Dermis blood vessel endothelial cell (primary cell): ENCODE results near the gene NEDD4L. TPM values are rescaled to one million over a fixed set of nuclear protein-coding genes. Genes with fewer than 3 reads are reported as not detected.
"Not testable (repeated sequence)": the region's sequence is repeated elsewhere in the genome, so short reads cannot be mapped to it uniquely, and the experiment has no call there.

Experiments
- DNase-seq: peaks from one replicate; pipeline ENCODE4 v3.0.0; 2010
- total RNA-seq: library from RNA; depleted of rRNA; stranded (reverse); fragments of >200 nt; gene quantifications from 2 replicates; pipeline ENCODE4 v1.2.3, GENCODE V29; 2014

Gene NEDD4L
- total RNA-seq, 1 donor from 2014 or later = 15.1 TPM

DNA sequence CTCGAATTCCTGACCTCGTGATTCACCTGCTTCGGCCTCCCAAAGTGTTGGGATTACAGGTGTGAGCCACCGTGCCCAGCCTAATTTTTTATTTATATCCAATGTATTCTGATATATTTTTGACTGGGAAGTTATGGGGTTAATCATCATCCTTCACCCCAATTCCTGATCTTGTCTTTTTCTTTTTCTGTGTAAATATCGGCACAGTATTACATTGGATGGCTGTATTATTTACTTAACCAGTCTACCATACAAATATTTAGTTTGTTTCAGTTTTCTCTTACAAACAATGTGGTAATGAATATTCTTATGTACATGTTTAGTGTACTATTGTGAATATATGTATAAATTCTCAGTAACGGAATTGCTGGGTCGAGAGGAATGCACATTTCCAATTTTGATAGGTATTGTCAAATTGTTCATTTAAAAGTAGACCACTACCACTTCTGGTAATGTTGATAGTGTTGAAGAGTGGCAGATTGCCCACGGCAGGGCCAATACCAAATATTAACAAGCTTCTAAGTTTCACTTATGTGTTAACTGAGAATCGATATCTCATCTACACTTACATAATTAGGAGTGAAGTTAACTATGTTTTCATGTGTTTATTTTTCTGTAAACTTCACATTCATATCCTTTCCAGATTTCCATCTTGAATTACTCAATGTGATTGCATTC, 388.2 kb downstream of the NEDD4L start:
- no peak for DNase-seq

DNA sequence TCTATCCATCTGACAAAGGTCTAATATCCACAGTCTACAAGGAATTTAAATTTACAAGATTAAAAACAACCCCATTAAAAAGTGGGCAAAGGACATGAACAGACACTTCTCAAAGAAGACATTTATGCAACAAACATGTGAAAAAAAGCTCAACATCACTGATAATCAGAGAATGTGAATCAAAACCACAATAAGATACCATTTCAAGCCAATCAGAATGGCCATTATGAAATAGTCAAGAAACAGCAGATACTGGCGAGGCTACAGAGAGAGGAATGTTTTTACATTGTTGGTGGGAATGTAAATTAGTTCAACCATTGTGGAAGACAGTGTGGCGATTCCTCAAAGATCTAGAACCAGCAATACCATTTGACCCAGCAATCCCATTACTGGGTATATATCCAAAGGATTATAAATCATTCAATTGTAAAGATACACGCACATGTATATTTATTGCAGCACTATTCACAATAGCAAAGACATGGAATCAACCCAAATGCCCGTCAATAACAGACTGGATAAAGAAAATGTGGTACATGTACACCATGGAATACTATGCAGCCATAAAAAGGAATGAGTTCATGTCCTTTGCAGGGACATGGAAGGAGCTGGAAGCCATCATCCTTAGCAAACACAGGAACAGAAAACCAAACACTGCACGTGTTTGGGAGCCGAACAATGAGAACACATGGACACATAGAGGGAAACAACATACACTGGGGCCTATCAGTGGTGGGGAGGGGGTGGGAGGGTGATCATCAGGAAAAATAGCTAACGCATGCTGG, 391.4 kb downstream of the NEDD4L start:
- not testable (repeated sequence) for DNase-seq

- DNase-seq = peak; percentile 32
These were observed 394.3 kb downstream of the NEDD4L start for GRCh38 chr18:58438161-58438957.

GRCh38 chr18:58438958-58439300, 394.9 kb downstream of the NEDD4L start:
- DNase-seq = no peak

DNA sequence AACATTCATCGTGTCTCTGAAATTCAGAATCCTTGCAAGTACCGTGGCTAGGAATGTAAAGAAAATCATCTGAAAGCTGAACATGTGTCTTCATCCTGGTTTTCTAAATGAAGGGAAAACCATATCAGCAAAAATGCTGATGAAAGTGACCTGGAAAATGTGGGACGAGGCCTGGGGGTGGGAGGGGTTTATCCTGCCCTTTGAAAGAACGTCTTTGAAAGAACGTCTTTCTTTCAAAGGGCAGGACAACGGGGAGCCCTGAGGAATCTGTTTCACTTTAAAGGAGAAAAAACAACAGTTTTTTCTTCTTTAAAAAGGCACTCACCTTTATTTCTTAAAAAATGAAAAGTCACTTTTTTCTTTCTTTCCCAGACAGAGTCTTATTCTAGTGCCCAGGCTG, 399.6 kb downstream of the NEDD4L start:
- no peak for DNase-seq

GRCh38 chr18:58446391-58447060, 402.5 kb downstream of the NEDD4L start:
- DNase-seq = no peak

GRCh38 chr18:58447402-58448095, 403.5 kb downstream of the NEDD4L start:
- DNase-seq = no peak

DNA sequence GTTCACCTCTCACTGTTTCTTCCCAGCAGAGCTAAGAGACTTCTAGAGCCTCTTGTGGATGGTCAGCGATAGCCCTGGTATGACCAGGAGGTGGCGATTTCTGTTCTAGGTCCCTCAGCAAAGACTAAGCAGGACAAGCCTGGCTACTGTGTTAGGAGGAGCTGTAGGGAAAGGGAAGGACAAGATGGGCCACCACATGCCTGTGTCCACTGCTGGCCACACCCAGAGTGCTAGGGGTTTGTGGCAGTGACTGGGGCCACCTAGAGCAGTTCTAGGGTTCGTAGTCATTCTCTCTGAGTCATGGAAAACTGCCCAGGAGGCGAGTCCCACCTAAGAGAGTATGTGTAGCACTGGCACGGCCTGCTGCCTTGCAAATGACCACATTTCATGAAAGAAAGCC, 405.4 kb downstream of the NEDD4L start:
- DNase-seq = no peak

Other genes starting within 250 kb of the NEDD4L start
- 51.1 and 72.5 TPM in 2 replicates for gene ATP8B1, start 240.9 kb upstream of the NEDD4L start, total RNA-seq